HCT116 (cell line): ENCODE results near the gene MAD2L1. TPM values are rescaled to one million over a fixed set of nuclear protein-coding genes. Genes with fewer than 3 reads are reported as not detected.

Source experiments
- ATAC-seq: fragments of 200-7000 bp; cut with Tn5 transposase; 2 replicates; pipeline ENCODE4 v1.9.1; 2020; ENCODE audit warnings: mild to moderate bottlenecking, moderate library complexity
- BruUV-seq: library from RNA; stranded (reverse); fragments of 400-500 nt; replicated peaks from 2 replicates; lab custom pipeline; 2021; lab: Mats Ljungman, UMichigan
- CTCF ChIA-PET: fragments of 300-600 bp; sonication (Branson Sonifier 250); formaldehyde crosslinking; loops from one replicate; lab custom pipeline; 2021; ENCODE audit warnings: antibody characterized with exemption; lab: Charles Lee
- POLR2A ChIA-PET: fragments of 300-600, 350-600 bp; sonication (Branson Sonifier 250); formaldehyde crosslinking; loops from one replicate; lab custom pipeline; 2021; ENCODE audit warnings: antibody characterized with exemption; lab: Charles Lee
- RAD21 ChIA-PET, 2 experiments: fragments of 300-600 bp; sonication (Branson Sonifier 250); formaldehyde crosslinking; loops; one replicate each; lab custom pipeline; 2023; ENCODE audit warnings: low total read pairs in 2 of 2; ENCODE audit not compliant: uncharacterized antibody in 2 of 2, unreplicated experiment in 2 of 2, low non-redundant PET in 1 of 2; lab: Charles Lee
- DNase-seq: peaks from one replicate; pipeline ENCODE4 v3.0.0-alpha.2; 2010; ENCODE audit warnings: low read depth, low spot score
- H2AFZ ChIP-seq: fragments of 200-600 bp; shearing (Covaris generic), sonication (generic); 2 replicates; pipeline ENCODE4 v1.6.1; 2017; ENCODE audit warnings: low read depth, mixed run types, mixed read lengths, antibody characterized with exemption, low read length; ENCODE audit not compliant: poor library complexity, severe bottlenecking
- H3K27ac ChIP-seq: 2 replicates; pipeline ENCODE4 v1.5.1; 2012; ENCODE audit warnings: low read depth, low read length
- H3K27me3 ChIP-seq: fragments of 200-600 bp; sonication (generic); 2 replicates; pipeline ENCODE4 v1.6.1; 2016; ENCODE audit warnings: mixed run types, low read length, mixed read lengths; ENCODE audit not compliant: insufficient read depth
- H3K36me3 ChIP-seq, 2 experiments: fragments of 200-500 bp in 1 of 2; fragments of 200-600 bp in 1 of 2; sonication (Bioruptor generic) in 1 of 2; sonication (generic) in 1 of 2; 2 replicates each; pipeline versions ENCODE4 v1.5.1 to v1.6.1; 2014 to 2016; ENCODE audit warnings: low read length in 2 of 2, inconsistent platforms in 1 of 2, mixed read lengths in 1 of 2, mixed run types in 1 of 2; ENCODE audit not compliant: insufficient read depth in 2 of 2, control insufficient read depth in 1 of 2
- H3K4me1 ChIP-seq, 2 experiments: fragments of 200-600 bp in 1 of 2; sonication (generic) in 1 of 2; 2 replicates each; pipeline versions ENCODE4 v1.5.1 to v1.6.1; 2012 to 2017; ENCODE audit warnings: low read length in 2 of 2, inconsistent platforms in 1 of 2, mild to moderate bottlenecking in 1 of 2, mixed read lengths in 1 of 2, mixed run types in 1 of 2, moderate library complexity in 1 of 2; ENCODE audit not compliant: insufficient read depth in 2 of 2, control insufficient read depth in 1 of 2
- H3K4me2 ChIP-seq: fragments of 200-600 bp; sonication (generic); 2 replicates; pipeline ENCODE4 v1.6.1; 2017; ENCODE audit warnings: mixed run types, low read length, mixed read lengths
- H3K4me3 ChIP-seq, 2 experiments: fragments of 200-600 bp in 1 of 2; sonication (generic) in 1 of 2; replicated peaks in 1 of 2; 2 replicates each; pipeline ENCODE4 v1.5.1; 2011 to 2016; ENCODE audit warnings: low read length in 2 of 2, control low read depth in 1 of 2, low read depth in 1 of 2, mild to moderate bottlenecking in 1 of 2, mixed read lengths in 1 of 2, mixed run types in 1 of 2
- H3K79me2 ChIP-seq: fragments of 200-600 bp; sonication (generic); 2 replicates; pipeline ENCODE4 v1.6.1; 2017; ENCODE audit warnings: mild to moderate bottlenecking, mixed run types, low read length, moderate library complexity, mixed read lengths; ENCODE audit not compliant: insufficient read depth
- H3K9ac ChIP-seq: fragments of 200-600 bp; sonication (generic); 2 replicates; pipeline ENCODE4 v1.6.1; 2016; ENCODE audit warnings: low read length, mixed read lengths
- H3K9me2 ChIP-seq: fragments of 200-600 bp; sonication (generic), shearing (Covaris generic); 2 replicates; pipeline ENCODE4 v1.6.1; 2017; ENCODE audit warnings: mixed run types, mild to moderate bottlenecking, moderate library complexity; ENCODE audit not compliant: insufficient read depth
- H3K9me3 ChIP-seq, 2 experiments: fragments of 200-500 bp in 1 of 2; fragments of 200-600 bp in 1 of 2; sonication (Bioruptor generic) in 1 of 2; sonication (generic) in 1 of 2; 2 replicates each; pipeline ENCODE4 v1.6.1; 2014 to 2017; ENCODE audit warnings: low read length in 2 of 2, mixed read lengths in 2 of 2, inconsistent platforms in 1 of 2, low read depth in 1 of 2, mild to moderate bottlenecking in 1 of 2, mixed run types in 1 of 2, moderate library complexity in 1 of 2; ENCODE audit not compliant: control insufficient read depth in 1 of 2, insufficient read depth in 1 of 2
- H4K20me1 ChIP-seq: fragments of 200-600 bp; sonication (generic), shearing (Covaris generic); 2 replicates; pipeline ENCODE4 v1.6.1; 2017; ENCODE audit warnings: mixed run types, mild to moderate bottlenecking, moderate library complexity; ENCODE audit not compliant: insufficient read depth
- CBX3 ChIP-seq: IDR thresholded peaks from 2 replicates; pipeline ENCODE4 v1.6.1; 2012; ENCODE audit warnings: low read depth
- CEBPB ChIP-seq: IDR thresholded peaks from 2 replicates; pipeline ENCODE4 v1.6.1; 2012; ENCODE audit warnings: low read depth
- EGR1 ChIP-seq: IDR thresholded peaks from 2 replicates; pipeline ENCODE4 v1.6.1; 2012; ENCODE audit warnings: low read depth
- EZH2 ChIP-seq: fragments of 200-600 bp; sonication (generic); IDR thresholded peaks from 2 replicates; pipeline ENCODE4 v1.6.1; 2017; ENCODE audit warnings: antibody characterized with exemption, mixed run types
- EZH2phosphoT487 ChIP-seq: fragments of 200-600 bp; IDR thresholded peaks from 2 replicates; pipeline ENCODE4 v1.6.1; 2018; ENCODE audit warnings: antibody characterized with exemption, borderline replicate concordance
- FOSL1 ChIP-seq: IDR thresholded peaks from 2 replicates; pipeline ENCODE4 v1.6.1; 2012; ENCODE audit warnings: low read depth
- JUND ChIP-seq: IDR thresholded peaks from 2 replicates; pipeline ENCODE4 v1.6.1; 2012
- MAX ChIP-seq: IDR thresholded peaks from 2 replicates; pipeline ENCODE4 v1.6.1; 2012
- POLR2A ChIP-seq: IDR thresholded peaks from 2 replicates; pipeline ENCODE4 v1.7.0; 2011; ENCODE audit warnings: borderline replicate concordance; ENCODE audit not compliant: insufficient read depth, insufficient read length; ENCODE audit errors: extremely low read depth
- POLR2AphosphoS5 ChIP-seq: IDR thresholded peaks from 2 replicates; pipeline ENCODE4 v1.6.1; 2011; ENCODE audit warnings: mild to moderate bottlenecking, low read depth, low read length, moderate library complexity
- RAD21 ChIP-seq: IDR thresholded peaks from 2 replicates; pipeline ENCODE4 v1.6.1; 2012; ENCODE audit warnings: low read depth, mild to moderate bottlenecking
- REST ChIP-seq: IDR thresholded peaks from 2 replicates; pipeline ENCODE4 v1.6.1; 2012; ENCODE audit warnings: low read depth
- SIN3A ChIP-seq: IDR thresholded peaks from 2 replicates; pipeline ENCODE4 v1.6.1; 2012; ENCODE audit warnings: low read depth
- SP1 ChIP-seq: IDR thresholded peaks from 2 replicates; pipeline ENCODE4 v1.6.1; 2012; ENCODE audit warnings: low read depth
- SRF ChIP-seq: IDR thresholded peaks from 2 replicates; pipeline ENCODE4 v1.6.1; 2012; ENCODE audit warnings: low read depth
- TCF7L2 ChIP-seq: IDR thresholded peaks from 2 replicates; pipeline ENCODE4 v1.7.0; 2011; ENCODE audit warnings: borderline replicate concordance, inconsistent platforms; ENCODE audit not compliant: insufficient read depth, insufficient read length; ENCODE audit errors: extremely low read depth
- YY1 ChIP-seq: IDR thresholded peaks from 2 replicates; pipeline ENCODE4 v1.6.1; 2011; ENCODE audit warnings: low read length, low read depth, moderate library complexity, mild to moderate bottlenecking; ENCODE audit not compliant: insufficient replicate concordance; ENCODE audit errors: extremely low read depth
- ZFX ChIP-seq: fragments of 450-650 bp; IDR thresholded peaks from 2 replicates; pipeline ENCODE4 v1.6.1; 2017
- ZNF274 ChIP-seq: fragments of 200-500 bp; sonication (Bioruptor generic); IDR thresholded peaks from 2 replicates; pipeline ENCODE4 v1.6.1; 2014; ENCODE audit warnings: mild to moderate bottlenecking, low read depth, low read length, inconsistent platforms
- intact Hi-C: fragments of 100-400 bp; cut with micrococcal nuclease; formaldehyde crosslinking; loops from 2 replicates; pipeline ENCODE4 v1.10.0; 2022
- total RNA-seq: library from RNA; stranded (reverse); gene quantifications from one replicate; pipeline ENCODE4 v1.2.1, GENCODE V29; 2021; ENCODE audit not compliant: unreplicated experiment
- TF ChIP-seq, protein P1 (sequence below): IDR thresholded peaks from 2 replicates; pipeline ENCODE4 v1.6.1; 2011; ENCODE audit warnings: mild to moderate bottlenecking, low read length, moderate library complexity; ENCODE audit not compliant: insufficient replicate concordance; ENCODE audit errors: extremely low read depth

Gene MAD2L1
- total RNA-seq, 1 experiment from 2014 or later = 92.9 TPM

DNA sequence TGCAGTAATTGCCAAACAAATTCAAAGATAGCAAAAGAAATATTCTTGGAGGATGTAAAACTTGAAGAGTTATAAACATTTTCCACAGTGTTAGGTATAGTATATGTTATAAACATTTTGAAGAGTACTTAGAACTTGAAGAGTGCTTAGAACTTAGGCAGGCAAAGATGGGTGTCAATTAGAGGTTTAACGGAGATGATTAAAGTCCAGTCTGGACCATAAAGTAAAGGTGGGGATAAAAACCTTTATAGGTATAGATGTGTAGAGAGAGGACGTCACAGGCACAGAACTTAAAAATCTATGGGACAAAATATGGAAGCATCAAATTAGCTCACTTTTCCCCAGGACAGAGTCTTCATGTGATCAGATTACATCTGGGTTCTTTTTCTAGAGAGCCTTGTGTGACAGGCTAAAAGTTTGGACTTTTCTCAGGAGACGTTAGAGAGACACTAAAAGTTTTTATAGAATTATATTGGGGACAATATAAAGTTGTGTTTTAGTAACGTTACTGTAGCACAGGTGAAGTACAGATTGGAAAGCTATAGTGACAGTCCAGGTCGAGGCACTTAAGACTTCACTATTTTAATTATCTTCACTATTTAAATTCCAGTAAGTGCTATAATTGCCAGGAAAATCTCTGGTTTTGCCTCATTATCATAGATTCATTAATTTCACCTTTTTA, 13.3 kb upstream of the MAD2L1 start:
- Histone ChIP-seq H3K27me3 (no peaks in the 10 kb centered on the region), H3K79me2 (no peaks in the 10 kb centered on the region), H3K36me3 (no peaks in the 10 kb centered on the region), H3K4me2 (no peak overlapping the region), H3K9me3 (no peaks in the 10 kb centered on the region), H3K9ac (no peak overlapping the region), H2AFZ (no peak overlapping the region), H4K20me1 (no peaks in the 10 kb centered on the region), H3K27ac (no peak overlapping the region), H3K9me2 (no peaks in the 10 kb centered on the region), H3K4me3 (no peak overlapping the region), H3K4me1 (no peaks in the 10 kb centered on the region)
- TF ChIP-seq EGR1 = no peak
- no peak for TF ChIP-seq SRF
- TF ChIP-seq RAD21 = no peak
- no peak for TF ChIP-seq EZH2phosphoT487
- TF ChIP-seq, protein P1, sequence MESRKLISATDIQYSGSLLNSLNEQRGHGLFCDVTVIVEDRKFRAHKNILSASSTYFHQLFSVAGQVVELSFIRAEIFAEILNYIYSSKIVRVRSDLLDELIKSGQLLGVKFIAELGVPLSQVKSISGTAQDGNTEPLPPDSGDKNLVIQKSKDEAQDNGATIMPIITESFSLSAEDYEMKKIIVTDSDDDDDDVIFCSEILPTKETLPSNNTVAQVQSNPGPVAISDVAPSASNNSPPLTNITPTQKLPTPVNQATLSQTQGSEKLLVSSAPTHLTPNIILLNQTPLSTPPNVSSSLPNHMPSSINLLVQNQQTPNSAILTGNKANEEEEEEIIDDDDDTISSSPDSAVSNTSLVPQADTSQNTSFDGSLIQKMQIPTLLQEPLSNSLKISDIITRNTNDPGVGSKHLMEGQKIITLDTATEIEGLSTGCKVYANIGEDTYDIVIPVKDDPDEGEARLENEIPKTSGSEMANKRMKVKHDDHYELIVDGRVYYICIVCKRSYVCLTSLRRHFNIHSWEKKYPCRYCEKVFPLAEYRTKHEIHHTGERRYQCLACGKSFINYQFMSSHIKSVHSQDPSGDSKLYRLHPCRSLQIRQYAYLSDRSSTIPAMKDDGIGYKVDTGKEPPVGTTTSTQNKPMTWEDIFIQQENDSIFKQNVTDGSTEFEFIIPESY = no peak
- TF ChIP-seq SP1 = no peak
- TF ChIP-seq MAX = no peak
- no peak for TF ChIP-seq FOSL1
- TF ChIP-seq CEBPB = no peak
- no peak for TF ChIP-seq TCF7L2
- TF ChIP-seq CBX3 = no peak
- no peak for TF ChIP-seq EZH2
- TF ChIP-seq JUND = no peak
- TF ChIP-seq ZNF274 = no peak
- TF ChIP-seq ZFX = no peak
- no peak for TF ChIP-seq POLR2A
- no peak for TF ChIP-seq REST
- no peak for TF ChIP-seq SIN3A
- no peak for TF ChIP-seq YY1
- TF ChIP-seq POLR2AphosphoS5 = no peak
- no peak for DNase-seq
- intact Hi-C loops = no loop called here
- ChIA-PET RAD21 (no interaction called here), POLR2A (no interaction called here), CTCF (interaction anchor here (1.0 kb wide), 1 partner anchor 898 kb away, joined by 3 read pairs; no protein-coding TSS in a partner anchor)
- BruUV-seq = no TSS peak
- no peak for ATAC-seq
